Activated B cell treated with CpG ODN at 0.5 μM for 24 hours (primary cell): Measurements from ENCODE around the gene ELL. TPM values are rescaled to one million over a fixed set of nuclear protein-coding genes. Genes with fewer than 3 reads are reported as not detected.
A peak's percentile ranks its signal among the peaks of the same experiment; 100 is the strongest.

ENCODE experiments used
- ATAC-seq: fragments of 200-7000 bp; cut with Tn5 transposase; one replicate; pipeline ENCODE4 v1.10.0; 2021; ENCODE audit warnings: low read depth, mild to moderate bottlenecking, moderate library complexity
- CTCF ChIA-PET: fragments of 350-600 bp; sonication (Branson Sonifier 250); formaldehyde crosslinking; loops from one replicate; lab custom pipeline; 2021; ENCODE audit warnings: antibody characterized with exemption; lab: Charles Lee
- POLR2A ChIA-PET: fragments of 350-600 bp; sonication (Branson Sonifier 250); formaldehyde crosslinking; loops from one replicate; lab custom pipeline; 2021; ENCODE audit warnings: antibody characterized with exemption; lab: Charles Lee
- DNase-seq: peaks from one replicate; pipeline ENCODE4 v3.0.0; 2022
- H3K27ac Mint-ChIP-seq: one replicate; pipeline ENCODE4 v1.8.0; 2020; ENCODE audit warnings: mixed read lengths
- H3K27me3 Mint-ChIP-seq: one replicate; pipeline ENCODE4 v1.8.0; 2021; ENCODE audit warnings: mixed read lengths
- H3K36me3 Mint-ChIP-seq: one replicate; pipeline ENCODE4 v1.8.0; 2021; ENCODE audit warnings: low read depth, mixed read lengths
- H3K4me1 Mint-ChIP-seq: one replicate; pipeline ENCODE4 v1.8.0; 2021; ENCODE audit warnings: mixed read lengths
- H3K4me3 Mint-ChIP-seq: one replicate; pipeline ENCODE4 v1.8.0; 2020; ENCODE audit warnings: mild to moderate bottlenecking, mixed read lengths
- H3K9me3 Mint-ChIP-seq: one replicate; pipeline ENCODE4 v1.8.0; 2020; ENCODE audit warnings: mixed read lengths
- CTCF ChIP-seq: fragments of 200-600 bp; IDR thresholded peaks from one replicate; pipeline ENCODE4 v1.8.0; 2022; ENCODE audit warnings: antibody characterized with exemption, mild to moderate bottlenecking
- intact Hi-C: fragments of 100-400 bp; cut with micrococcal nuclease; formaldehyde crosslinking; loops from one replicate; pipeline ENCODE4 v1.15.1; 2024
- total RNA-seq: library from RNA; stranded (reverse); gene quantifications from 2 replicates; pipeline ENCODE4 v1.2.3, GENCODE V29; 2022

Gene ELL
- total RNA-seq, 1 donor from 2014 or later, result 32.6 TPM

- Mint-ChIP-seq H3K27me3 (no peaks in the 10 kb centered on the region), H3K4me1 (peaks cover 24% of the 10 kb centered on the region), H3K27ac (peak overlapping the region; percentile 90), H3K9me3 (no peaks in the 10 kb centered on the region), H3K4me3 (peak overlapping the region; percentile 98), H3K36me3 (peaks cover 11% of the 10 kb centered on the region)
- DNase-seq (peak; percentile 54), ATAC-seq (no peak)
- POLR2A ChIA-PET, result interaction anchor here (0.6 to 5.1 kb wide), 19 partner anchors 21 to 398 kb away, joined by 3 to 77 read pairs (median 4); partner anchors contain the start of genes COPE, DDX49, FKBP8 and JUND
- intact Hi-C loops, result loop anchor here (1.0 to 5.0 kb wide), 8 partner anchors 68 to 671 kb away; partner anchors contain the start of genes BORCS8, IFI30, MPV17L2 and RFXANK
- TF ChIP-seq CTCF, result no peak
- CTCF ChIA-PET, result interaction anchor here (0.6 to 3.0 kb wide), 14 partner anchors 11 to 345 kb away, joined by 3 to 14 read pairs (median 4); partner anchors contain the start of genes FKBP8, KXD1, REX1BD and UBA52
These were observed 800 bp downstream of the ELL start for GRCh38 chr19:18520848-18521691.

- no peak for TF ChIP-seq CTCF
- intact Hi-C loops, result loop anchor here (1.0 to 5.0 kb wide), 8 partner anchors 69 to 672 kb away; partner anchors contain the start of genes BORCS8, IFI30, MPV17L2 and RFXANK
- H3K9me3 Mint-ChIP-seq, result no peaks in the 10 kb centered on the region
- peak overlapping the region; percentile 91 for H3K27ac Mint-ChIP-seq
- peaks cover 14% of the 10 kb centered on the region for H3K36me3 Mint-ChIP-seq
- H3K4me3 Mint-ChIP-seq, result peak overlapping the region; percentile 98
- CTCF ChIA-PET, result interaction anchor here (0.8 to 3.0 kb wide), 13 partner anchors 10 to 346 kb away, joined by 3 to 14 read pairs (median 5); partner anchors contain the start of genes KXD1, REX1BD and UBA52
- ATAC-seq, result no peak
- no peaks in the 10 kb centered on the region for H3K27me3 Mint-ChIP-seq
- POLR2A ChIA-PET, result interaction anchor here (0.6 to 5.1 kb wide), 14 partner anchors 20 to 399 kb away, joined by 3 to 77 read pairs (median 5); partner anchors contain the start of genes COPE, DDX49, JUND and KXD1
- DNase-seq, result peak; percentile 38
- peaks cover 29% of the 10 kb centered on the region for H3K4me1 Mint-ChIP-seq
These were observed 1.7 kb downstream of the ELL start for GRCh38 chr19:18519962-18520847.

GRCh38 chr19:18518639-18519038 lies 3.2 kb downstream of the ELL start:
- DNase-seq (no peak), ATAC-seq (no peak)
- intact Hi-C loops, result no loop called here
- peaks cover 20% of the 10 kb centered on the region for H3K36me3 Mint-ChIP-seq
- H3K4me1 Mint-ChIP-seq, result peaks cover 36% of the 10 kb centered on the region
- H3K27ac Mint-ChIP-seq, result no peak overlapping the region
- ChIA-PET POLR2A (interaction anchor here (0.5 to 4.7 kb wide), 5 partner anchors 14 to 571 kb away, joined by 3 to 51 read pairs (median 4); partner anchors contain the start of genes REX1BD and UBA52), CTCF (interaction anchor here (2.2 kb wide), 1 partner anchor 328 kb away, joined by 12 read pairs; no protein-coding TSS in a partner anchor)
- no peaks in the 10 kb centered on the region for H3K9me3 Mint-ChIP-seq
- peak overlapping the region; percentile 7 for H3K4me3 Mint-ChIP-seq
- H3K27me3 Mint-ChIP-seq, result no peaks in the 10 kb centered on the region
- TF ChIP-seq CTCF, result no peak

GRCh38 chr19:18517606-18518005 lies 4.3 kb downstream of the ELL start:
- Mint-ChIP-seq H3K36me3 (peaks cover 24% of the 10 kb centered on the region), H3K9me3 (no peaks in the 10 kb centered on the region), H3K27ac (no peak overlapping the region), H3K27me3 (no peaks in the 10 kb centered on the region), H3K4me1 (peaks cover 40% of the 10 kb centered on the region), H3K4me3 (no peak overlapping the region)
- DNase-seq, result no peak
- ChIA-PET POLR2A (interaction anchor here (0.7 kb wide), 1 partner anchor 81 kb away, joined by 5 read pairs; no protein-coding TSS in a partner anchor), CTCF (no interaction called here)
- ATAC-seq, result no peak
- intact Hi-C loops, result no loop called here
- TF ChIP-seq CTCF, result no peak
